HG02642 (cell line): ENCODE data around the gene ITGA2.

Experiments used
- ATAC-seq: cut with Tn5 transposase; IDR thresholded peaks from one replicate; pipeline ENCODE4 v1.9.1; 2021; ENCODE audit warnings: mild to moderate bottlenecking; ENCODE audit not compliant: unreplicated experiment, poor library complexity

ITGA2 gene

DNA sequence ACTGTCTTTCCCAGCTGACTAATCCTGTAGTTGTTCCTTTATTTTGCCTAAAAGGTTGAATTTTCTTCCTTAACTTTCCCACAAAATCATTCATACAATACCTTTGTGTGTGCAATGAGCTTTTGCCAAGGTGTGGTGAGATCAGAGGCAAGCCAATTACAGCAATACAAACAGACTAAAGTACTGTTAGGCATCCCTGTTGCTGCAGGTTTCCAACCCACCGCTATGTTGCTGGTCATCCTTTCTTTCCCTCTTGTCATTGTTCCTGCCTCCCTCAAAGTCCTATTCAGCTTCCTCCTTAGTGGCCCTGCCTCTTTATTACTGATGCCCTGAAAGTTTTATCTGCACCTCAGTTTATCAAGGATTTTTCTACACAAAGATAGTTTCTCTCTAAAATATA is 22.1 kb downstream of the ITGA2 start:
- no peak for ATAC-seq

GRCh38 chr5:53013857-53014256 is 24.7 kb downstream of the ITGA2 start:
- no peak for ATAC-seq

- no peak for ATAC-seq
These were observed 28.2 kb downstream of the ITGA2 start for GRCh38 chr5:53017383-53017782.

DNA sequence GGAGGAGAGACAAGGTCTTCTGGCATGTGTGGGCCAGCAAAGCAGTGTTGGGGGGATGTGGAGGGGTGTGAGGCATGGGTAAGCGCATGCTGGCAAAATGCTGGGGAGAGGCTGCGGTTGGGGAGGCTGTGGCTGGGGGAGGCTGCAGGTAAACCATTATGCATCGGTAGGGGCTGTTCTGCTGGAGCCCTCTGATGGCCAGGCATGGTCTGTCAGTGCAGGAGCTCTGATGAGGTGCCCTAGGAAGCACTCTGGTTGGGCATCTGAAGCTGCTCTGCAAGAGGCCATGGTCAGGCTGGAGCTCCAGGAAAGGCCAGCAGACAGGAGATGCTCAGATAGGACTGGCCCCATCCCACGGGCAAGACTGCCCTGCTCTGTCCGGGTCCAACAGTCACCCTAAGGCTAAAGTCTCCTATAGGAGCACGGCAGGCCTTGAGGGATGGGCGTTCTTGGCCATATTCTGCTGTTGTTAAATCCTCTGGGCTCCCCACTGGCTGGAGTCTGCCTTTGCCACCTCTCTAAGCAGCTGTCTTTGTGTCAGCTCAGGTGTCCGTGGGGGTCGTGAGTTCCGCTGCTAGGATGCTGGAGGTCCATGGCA is 28.7 kb downstream of the ITGA2 start:
- no peak for ATAC-seq

- ATAC-seq = no peak
These were observed 30.2 kb downstream of the ITGA2 start for GRCh38 chr5:53019320-53019719.

- ATAC-seq = no peak
These were observed 33.9 kb downstream of the ITGA2 start for GRCh38 chr5:53022930-53023511.

DNA sequence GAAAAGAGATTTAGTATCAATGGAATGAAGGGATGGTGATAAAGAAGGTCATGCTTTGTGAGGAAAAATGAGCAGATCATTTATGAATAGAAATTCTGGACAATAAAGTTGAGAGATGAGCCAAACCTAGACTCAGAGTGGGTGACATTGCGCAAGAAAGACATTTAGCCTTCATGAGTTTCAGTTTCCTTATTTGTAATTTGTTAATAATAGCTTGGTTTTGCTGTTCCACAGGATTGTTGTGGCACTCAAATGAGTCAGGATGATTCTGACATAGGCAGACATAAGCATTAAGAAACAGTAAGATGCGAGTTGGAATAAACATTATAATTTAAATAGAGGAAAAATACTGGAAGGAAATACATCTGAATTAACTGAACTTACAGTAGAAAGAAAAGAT is 34.8 kb downstream of the ITGA2 start:
- ATAC-seq = peak; percentile 73

- no peak for ATAC-seq
These were observed 35.4 kb downstream of the ITGA2 start for GRCh38 chr5:53024535-53024934.

DNA sequence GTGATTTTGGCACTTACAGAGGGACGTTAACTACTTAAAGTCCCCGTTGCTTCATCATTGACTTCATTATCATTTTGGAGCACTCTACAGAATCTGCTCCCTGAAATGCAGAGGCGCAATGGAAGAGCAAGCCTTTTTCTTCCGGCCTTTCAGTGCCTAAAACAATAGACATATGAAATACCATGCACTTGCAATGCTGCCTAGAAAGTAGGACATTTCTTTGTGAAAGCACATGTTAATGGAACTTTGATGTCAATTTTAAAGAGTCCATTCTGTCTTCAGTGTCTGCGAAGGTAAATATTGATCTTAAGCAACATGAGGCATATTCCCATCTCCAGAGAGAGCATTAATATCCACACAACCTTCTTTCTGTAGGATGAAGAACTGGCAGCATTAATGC is 36.3 kb downstream of the ITGA2 start:
- no peak for ATAC-seq

GRCh38 chr5:53027913-53028312 is 38.8 kb downstream of the ITGA2 start:
- no peak for ATAC-seq

DNA sequence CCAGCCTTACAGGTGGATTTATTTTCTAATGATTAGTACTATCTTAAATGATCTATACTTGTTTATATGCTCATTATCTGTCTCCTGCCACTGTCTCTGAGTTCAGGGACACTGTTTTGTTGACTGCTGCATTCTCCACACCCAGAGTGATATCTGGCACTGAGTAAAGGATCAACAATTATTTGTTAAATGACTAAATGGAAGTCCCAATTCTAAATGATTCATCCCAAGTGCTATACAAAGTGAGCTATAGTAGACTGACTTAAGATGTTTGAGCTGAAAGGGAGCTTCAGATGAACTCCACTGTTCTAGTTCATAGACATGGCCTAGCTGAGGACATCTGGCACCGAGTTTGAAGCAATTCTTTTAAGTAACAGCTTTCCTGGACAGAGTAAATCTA is 40.5 kb downstream of the ITGA2 start:
- no peak for ATAC-seq

DNA sequence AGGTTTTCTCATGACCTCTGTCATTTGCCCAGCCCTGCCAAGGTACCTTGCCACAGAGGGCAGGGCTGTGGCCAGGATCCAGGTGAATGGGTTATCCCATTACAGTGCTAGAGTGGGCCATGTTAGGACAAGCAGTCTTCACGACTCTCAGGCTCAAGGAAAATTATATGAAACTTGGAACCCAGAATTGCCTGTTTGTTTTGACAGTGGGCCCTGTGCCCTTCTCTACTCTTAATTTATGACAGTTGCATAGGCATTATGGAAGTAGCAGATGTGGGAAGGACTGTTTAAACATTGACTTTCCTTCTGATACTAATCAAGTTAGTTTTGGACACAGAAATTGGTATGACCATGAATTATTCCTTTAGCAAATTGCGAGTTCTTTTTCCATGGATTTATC is 41.7 kb downstream of the ITGA2 start:
- no peak for ATAC-seq

DNA sequence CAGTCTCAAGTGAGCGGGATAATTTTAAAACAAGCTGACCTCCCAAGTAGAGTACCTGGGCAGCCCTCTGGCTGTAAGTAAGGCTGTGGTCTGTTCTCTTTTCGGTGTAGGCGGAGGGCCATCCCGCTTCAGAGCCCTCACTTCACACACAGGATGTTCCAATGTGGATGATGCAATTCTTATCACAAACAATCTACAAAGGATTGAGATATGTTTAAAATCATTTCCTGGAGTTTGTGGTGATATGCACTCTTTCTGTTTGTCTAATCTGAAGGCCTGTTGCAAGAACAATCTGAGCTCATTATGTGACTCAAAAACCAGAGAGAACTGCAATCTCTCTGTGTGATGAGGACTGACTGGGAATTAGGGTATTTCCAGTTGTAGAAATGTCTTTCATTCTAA is 42.5 kb downstream of the ITGA2 start:
- ATAC-seq = no peak

- ATAC-seq = no peak
These were observed 43.0 kb downstream of the ITGA2 start for GRCh38 chr5:53032188-53032587.

DNA sequence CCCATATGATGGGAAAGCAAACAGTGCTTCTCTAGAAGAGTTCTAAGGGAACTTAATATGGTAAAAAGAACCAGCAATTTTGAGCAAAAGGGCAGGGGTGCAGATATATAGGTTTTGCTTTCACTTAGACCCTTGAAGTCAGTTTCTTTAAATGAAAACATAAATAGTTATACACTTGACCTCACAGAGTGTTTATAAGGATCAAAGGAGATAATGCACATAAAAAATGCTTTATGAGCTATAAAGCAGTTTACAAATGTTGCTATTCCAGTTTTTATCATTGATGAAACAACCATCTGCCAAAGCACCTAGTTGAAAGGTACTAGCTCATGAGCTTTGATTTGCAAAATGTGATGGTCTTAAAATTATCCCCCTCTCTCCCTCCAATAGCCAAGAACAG is 45.7 kb downstream of the ITGA2 start:
- no peak for ATAC-seq

GRCh38 chr5:53035868-53036381 is 46.8 kb downstream of the ITGA2 start:
- no peak for ATAC-seq

- ATAC-seq = no peak
These were observed 48.1 kb downstream of the ITGA2 start for GRCh38 chr5:53037141-53037859.

DNA sequence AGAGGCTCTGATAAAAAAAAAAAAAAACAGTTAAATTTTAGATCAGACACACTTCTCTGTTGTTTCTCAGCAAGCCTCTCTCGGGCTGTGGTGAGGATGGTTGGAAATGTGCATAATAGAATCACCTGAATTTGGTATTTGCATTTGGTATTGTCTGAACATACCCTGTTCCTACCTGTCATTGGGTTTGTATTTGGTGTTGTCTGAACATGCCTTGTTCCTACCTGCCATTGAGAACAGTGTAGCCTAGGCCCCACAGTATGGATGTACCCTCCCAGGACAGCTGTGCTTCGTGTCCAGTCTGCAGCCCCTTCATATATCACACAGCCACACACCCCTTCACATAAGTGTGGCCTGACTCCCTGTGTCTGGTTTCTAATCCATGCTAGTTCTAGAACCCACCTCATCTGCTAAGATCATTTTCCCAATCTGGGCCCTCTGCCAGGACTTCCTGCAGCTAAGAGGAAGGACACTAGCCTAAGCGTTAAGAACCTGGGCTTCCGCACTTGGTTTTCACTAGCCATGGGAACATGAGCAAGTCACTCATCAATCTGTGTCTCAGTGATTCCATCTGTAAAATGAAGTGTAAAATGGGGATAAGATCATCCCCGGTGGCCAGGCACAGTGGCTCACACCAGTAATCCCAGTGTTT is 49.2 kb downstream of the ITGA2 start:
- no peak for ATAC-seq

DNA sequence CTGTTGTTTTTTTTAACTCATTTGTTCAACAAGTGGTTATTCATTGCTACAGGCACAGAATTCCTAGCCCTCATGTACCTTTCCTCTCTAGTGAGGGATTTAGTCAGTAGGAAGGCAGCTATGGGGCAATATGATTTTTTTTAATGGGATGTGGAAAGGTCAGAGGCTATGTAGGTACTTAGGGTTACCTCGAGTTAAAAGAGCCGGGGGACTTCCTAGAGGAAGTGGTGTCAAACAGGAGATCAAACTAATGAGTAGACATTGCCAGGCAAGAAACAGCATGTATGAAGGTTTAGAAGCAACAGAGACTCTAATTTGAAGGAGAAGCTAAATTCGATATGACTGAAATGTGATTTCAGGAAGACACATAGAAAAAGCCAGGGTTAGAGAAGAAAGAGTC is 50.7 kb downstream of the ITGA2 start:
- ATAC-seq = no peak

- ATAC-seq = peak; percentile 95
These were observed 52.0 kb downstream of the ITGA2 start for GRCh38 chr5:53041071-53041692.

DNA sequence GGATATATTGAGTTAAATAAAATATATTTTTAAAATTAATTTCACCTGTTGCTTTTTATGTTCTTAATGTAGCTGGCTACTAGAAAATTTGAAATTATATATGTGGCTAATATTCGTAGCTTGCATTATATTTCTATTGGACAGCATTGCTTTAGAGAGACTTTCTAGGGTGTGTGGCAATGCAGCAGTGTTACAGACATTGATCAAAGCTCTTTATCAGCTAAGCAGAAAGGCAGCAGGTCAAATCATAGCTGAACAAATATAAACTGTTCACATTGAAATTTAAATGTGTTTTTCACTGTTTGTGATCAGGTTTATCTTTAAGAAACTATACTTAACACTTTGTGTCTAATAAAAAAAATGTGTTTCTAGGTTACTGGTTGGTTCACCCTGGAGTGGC is 52.6 kb downstream of the ITGA2 start:
- no peak for ATAC-seq
